ENCODE results near the gene PDGFD.

Gene PDGFD

GRCh38 chr11:104142698-104143097, 21.2 kb downstream of the PDGFD start:
- DNase-seq: no peak

DNA sequence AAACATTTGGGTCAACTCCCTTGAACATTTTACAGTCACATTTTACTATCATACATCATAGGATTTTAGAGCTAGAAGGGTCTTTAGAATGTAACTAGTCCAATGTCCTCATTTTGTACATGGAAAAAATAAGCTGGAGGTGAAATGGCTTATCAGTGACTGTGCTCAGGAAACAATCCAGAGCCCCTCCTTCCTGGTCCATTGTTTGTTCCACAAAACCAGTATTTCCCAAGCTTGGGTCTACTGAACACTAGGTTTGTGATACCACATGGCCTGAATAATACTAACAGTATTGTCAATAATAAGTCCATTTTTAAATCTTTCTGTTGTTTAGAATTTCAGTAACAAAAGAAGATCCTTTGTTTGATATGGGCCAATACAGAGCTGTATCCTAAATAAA, 27.1 kb downstream of the PDGFD start:
- DNase-seq: no peak

- DNase-seq: no peak
Measured at GRCh38 chr11:104134745-104135144, 29.2 kb downstream of the PDGFD start.

GRCh38 chr11:104130161-104130560, 33.8 kb downstream of the PDGFD start:
- no peak for DNase-seq

GRCh38 chr11:104129145-104129544, 34.8 kb downstream of the PDGFD start:
- no peak for DNase-seq

DNA sequence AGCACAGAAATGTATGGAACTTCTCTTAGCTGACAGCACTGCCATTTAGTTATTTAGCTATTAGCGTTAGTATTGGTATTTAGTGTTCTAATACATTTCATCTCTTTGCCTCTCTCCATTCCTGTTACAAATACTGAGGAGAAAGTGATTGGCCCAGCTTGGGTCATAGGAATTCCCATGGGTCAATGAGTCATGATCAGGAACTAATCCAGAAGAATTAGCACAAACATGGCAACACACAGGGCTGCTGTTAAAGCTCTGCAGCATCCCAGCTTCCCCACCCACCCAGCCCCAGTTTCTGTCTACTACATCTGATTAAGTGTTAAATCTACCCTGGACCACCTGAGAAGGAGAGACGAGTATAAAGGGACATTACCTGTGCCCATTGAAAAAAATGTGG, 36.1 kb downstream of the PDGFD start:
- DNase-seq: no peak

DNA sequence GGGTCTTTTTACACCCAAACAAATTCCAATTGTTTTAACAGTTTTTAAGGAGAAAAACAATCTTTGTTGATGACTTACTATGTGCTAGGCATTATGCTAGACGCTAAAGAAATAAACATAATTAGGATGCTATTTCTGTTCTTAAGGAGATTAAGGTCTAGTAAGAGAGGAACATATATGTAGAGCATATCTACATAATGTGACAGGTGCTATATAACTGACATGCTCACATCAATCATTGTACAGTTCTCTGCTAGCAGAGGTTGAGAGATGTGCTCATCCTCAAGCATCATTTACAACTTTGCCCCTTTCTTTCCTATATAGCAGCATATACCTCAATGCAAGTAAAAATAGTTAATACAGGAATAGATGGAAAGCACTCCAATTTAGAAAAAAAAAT, 37.5 kb downstream of the PDGFD start:
- DNase-seq: no peak

DNA sequence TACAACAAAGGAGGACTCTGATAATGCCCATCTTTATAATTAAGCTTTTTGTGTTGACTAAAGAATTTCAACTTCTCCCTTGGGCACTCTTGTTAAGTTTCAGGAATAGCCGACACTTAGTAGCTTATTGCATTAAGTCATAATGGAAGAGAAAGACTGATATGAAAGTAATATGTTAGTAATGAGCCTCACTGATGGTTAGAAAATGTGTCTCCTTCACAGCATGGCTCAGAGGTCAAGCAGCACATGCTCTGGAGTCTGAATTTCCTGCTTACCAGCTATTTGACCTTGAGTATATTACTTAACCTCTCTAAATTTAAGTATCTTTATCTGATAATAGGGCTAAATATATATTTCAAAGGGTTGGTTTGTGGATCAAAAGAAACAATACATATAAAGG, 39.0 kb downstream of the PDGFD start:
- DNase-seq: no peak

DNA sequence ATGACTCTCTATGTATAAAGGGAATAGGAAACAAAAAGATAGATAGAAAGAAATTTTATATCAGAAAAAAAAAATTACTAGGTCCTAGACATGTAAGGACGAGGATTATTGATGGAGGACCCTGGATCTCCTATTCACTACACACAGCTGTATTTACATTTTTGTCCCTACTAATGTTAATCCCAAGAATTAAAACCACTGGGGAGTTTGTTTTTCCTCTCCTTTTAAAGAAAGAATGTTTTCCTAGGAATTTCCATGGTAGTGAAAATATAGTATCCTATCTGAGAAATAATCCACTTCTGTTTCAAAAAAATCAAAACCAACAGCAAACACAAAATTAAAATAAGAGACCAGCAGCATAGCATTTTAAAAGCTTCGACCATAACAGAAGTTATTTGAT, 41.1 kb downstream of the PDGFD start:
- DNase-seq: no peak

- peak; percentile 52 for DNase-seq
Measured at GRCh38 chr11:104122011-104122635, 41.8 kb downstream of the PDGFD start.

- no peak for DNase-seq
Measured at GRCh38 chr11:104120493-104121137, 43.3 kb downstream of the PDGFD start.

DNA sequence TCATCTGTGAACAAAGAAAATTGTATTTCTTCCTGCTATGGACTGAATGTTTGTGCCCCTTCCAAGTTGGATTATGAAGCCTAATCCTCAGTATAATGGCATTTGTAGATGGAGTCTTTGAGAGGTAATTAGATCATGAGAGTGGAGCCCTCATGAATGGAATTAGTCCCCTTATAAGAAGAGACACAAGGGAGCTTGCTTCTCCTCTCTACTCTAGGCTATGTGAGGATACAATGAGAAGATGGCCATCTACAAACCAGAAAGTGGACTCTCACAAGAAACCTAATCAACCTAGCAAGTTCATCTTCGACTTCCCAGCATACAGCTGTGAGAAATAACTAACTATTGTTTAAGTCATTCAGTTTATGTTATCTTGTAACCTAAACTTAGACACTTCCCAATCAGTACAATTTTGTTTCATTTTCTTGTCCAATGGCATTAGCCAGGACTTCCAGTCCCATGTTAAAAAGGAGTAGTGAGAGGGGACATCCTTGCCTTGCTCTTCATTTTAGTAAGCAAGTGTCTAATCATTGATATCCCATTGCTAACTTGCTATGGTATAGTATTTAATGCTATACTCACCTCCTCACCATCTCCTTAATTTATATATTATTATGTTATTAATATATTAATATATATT, 45.7 kb downstream of the PDGFD start:
- DNase-seq: no peak

GRCh38 chr11:104113541-104113940, 50.4 kb downstream of the PDGFD start:
- DNase-seq: no peak

GRCh38 chr11:104106136-104106754, 57.7 kb downstream of the PDGFD start:
- DNase-seq: no peak

- DNase-seq: no peak
Measured at GRCh38 chr11:104105155-104105554, 58.8 kb downstream of the PDGFD start.

GRCh38 chr11:104104664-104105063, 59.3 kb downstream of the PDGFD start:
- DNase-seq: no peak

DNA sequence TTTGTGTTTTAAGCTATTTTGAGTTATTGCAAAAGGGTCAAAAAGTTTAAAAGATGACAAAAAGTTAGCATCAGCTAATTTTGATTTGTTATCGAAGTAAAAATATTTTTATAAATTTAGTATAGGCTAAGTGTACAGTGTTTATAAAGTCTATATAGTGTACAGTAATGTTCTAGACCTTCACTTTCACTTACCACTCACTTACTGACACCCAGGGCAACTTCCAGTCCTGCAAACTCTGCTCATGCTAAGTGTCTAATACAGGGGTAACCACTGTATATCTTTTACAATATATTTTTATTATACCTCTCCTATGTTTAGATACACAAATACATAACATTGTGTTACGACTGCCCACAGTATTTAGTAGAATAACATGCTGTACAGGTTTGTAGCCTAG, 59.7 kb downstream of the PDGFD start:
- no peak for DNase-seq

- no peak for DNase-seq
Measured at GRCh38 chr11:104098555-104098954, 65.4 kb downstream of the PDGFD start.

DNA sequence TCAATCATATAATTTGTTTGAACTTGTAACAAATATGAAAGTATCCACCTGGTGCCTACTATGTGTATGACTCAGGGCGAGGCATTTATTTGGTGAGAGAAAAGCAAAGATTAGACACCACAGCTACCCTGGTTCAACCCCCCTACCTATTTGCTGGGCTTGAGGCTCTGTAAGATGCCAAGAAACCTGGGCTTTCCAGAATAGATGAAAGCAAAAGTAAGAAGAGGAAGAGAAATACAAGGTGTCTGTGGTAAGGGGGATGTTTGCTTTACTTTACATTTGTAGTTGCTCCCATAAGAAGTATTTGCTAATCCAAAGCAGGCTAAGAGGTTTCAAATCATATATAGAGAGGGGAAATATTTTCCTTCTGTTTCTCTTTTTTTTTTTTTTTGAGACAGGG, 65.8 kb downstream of the PDGFD start:
- DNase-seq: no peak

DNA sequence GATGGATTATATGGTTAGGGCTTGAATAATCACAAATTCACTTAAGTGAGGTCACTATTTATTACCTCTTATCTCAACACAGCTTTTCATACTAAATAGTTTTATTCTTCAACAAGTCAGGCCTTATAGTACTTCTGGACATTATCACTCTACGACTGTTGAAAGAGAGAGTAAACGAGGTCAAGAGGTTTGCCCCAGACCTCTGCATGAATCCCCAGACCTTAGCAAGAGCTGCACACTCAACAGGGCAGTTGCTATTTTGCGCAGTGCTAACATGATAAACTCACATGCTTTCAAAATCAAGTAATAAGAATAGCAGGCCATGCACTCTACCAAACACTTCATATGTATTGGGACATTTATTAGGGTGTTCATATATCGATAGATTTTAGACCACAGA, 67.0 kb downstream of the PDGFD start:
- DNase-seq: no peak

DNA sequence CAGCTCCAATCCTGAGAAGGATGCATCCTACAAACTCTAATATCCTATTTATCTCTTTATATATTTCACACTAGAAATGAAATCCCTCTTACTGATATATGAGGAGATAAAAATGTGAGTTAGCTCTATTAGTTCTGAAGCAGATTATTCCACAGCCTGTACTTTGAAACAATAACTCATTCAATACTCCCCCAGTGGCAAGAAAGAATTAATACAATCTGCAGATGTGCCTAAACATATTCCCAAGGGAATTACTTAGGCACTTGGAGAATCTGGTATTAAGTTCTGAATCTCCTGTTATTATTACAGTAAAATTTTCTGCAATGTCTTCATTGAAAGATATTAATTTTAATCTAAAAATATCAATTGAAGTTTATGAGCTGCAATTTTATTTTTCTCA, 68.2 kb downstream of the PDGFD start:
- DNase-seq: no peak

- no peak for DNase-seq
Measured at GRCh38 chr11:104094576-104094975, 69.4 kb downstream of the PDGFD start.

GRCh38 chr11:104093426-104094280, 70.3 kb downstream of the PDGFD start:
- DNase-seq: no peak

Data from SHP77 treated with DMSO at 0.1 percent for 48 hours (cell line).